AG09319 (cell line): ENCODE results near the gene IFNL1.

ENCODE experiments used
- DNase-seq: peaks from one replicate; pipeline ENCODE4 v3.0.0-alpha.2; 2010; ENCODE audit warnings: low read depth; ENCODE audit errors: extremely low read depth
- TF ChIP-seq, protein P1 (sequence below): IDR thresholded peaks from 2 replicates; pipeline ENCODE4 v1.5.1; 2011; ENCODE audit warnings: low read depth, mild to moderate bottlenecking, inconsistent platforms, low read length, moderate library complexity

The IFNL1 gene

GRCh38 chr19:39347332-39348164 is 51.3 kb downstream of the IFNL1 start:
- TF ChIP-seq, protein P1, sequence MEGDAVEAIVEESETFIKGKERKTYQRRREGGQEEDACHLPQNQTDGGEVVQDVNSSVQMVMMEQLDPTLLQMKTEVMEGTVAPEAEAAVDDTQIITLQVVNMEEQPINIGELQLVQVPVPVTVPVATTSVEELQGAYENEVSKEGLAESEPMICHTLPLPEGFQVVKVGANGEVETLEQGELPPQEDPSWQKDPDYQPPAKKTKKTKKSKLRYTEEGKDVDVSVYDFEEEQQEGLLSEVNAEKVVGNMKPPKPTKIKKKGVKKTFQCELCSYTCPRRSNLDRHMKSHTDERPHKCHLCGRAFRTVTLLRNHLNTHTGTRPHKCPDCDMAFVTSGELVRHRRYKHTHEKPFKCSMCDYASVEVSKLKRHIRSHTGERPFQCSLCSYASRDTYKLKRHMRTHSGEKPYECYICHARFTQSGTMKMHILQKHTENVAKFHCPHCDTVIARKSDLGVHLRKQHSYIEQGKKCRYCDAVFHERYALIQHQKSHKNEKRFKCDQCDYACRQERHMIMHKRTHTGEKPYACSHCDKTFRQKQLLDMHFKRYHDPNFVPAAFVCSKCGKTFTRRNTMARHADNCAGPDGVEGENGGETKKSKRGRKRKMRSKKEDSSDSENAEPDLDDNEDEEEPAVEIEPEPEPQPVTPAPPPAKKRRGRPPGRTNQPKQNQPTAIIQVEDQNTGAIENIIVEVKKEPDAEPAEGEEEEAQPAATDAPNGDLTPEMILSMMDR, result no peak
- DNase-seq, result no peak
